Activated CD8-positive, alpha-beta memory T cell treated with anti-CD3 and anti-CD28 coated beads for 4 hours (primary cell): ENCODE data around the gene ANKRD27.
"Not testable (repeated sequence)": the region's sequence is repeated elsewhere in the genome, so short reads cannot be mapped to it uniquely, and the experiment has no call there.

Source experiments
- DNase-seq, 2 donors: peaks; one replicate each; pipeline ENCODE4 v3.0.0-alpha.2; 2020; ENCODE audit warnings: low read depth in 2 of 2

The ANKRD27 gene

DNA sequence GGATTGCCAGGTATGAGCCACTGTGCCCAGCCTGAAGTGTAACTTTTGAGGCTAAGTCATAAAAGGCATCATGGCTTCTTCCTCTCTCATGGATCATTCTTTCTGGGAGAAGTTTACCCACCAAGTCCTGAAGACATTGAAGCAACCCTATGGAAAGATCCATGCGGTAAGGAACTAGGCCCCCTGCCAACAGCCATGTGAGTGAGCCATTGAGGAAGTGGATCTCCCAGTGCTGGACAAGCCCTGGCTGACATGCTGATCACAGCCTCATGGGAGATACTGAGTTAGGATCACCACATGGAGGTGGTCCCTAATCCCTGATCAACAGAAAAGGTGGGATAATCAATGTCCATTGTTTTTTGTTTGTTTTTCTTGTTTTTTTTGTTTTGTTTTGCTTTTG lies 13.3 kb upstream of the ANKRD27 start:
- DNase-seq, result no peak

DNA sequence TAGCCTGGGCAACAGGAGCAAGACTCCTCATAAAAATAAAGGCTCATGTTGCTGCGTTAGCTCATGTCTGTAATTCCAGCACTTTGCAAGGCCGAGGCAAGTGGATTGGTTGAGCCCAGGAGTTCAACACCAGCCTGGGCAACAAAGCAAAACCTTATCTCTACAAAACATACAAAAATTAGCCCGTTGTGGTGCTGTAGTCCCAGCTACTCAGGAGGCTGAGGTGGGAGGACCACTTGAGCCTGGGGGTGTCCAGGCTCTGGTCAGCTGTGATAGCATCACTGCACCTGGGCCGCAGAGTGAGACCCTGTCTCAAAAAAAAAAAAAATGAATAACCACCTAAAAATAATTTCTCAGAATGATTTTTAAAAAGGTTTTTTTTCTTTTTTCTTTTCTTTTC lies 12.7 kb upstream of the ANKRD27 start:
- no peak for DNase-seq

- no peak for DNase-seq
Measured at GRCh38 chr19:32686847-32687475, 12.0 kb upstream of the ANKRD27 start.

DNA sequence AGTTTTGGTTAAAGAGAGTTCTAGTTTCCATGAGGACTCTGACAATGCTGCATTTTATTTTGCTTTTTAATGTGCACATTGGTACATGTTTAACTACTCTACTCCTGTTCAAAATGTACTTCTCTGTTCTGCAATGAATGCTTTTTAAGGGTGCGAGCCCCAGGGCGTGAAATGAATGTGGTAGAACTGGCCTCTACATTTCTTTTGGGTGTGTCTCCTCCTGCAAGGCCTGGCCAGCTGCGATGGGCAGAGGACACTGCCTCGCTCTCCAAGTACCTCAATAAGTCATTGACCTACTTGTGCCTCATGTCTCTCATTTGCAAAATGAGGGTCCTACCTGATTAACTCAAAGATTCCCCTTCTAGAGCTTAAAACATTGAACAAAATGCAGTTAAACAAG lies 7.3 kb upstream of the ANKRD27 start:
- no peak for DNase-seq

DNA sequence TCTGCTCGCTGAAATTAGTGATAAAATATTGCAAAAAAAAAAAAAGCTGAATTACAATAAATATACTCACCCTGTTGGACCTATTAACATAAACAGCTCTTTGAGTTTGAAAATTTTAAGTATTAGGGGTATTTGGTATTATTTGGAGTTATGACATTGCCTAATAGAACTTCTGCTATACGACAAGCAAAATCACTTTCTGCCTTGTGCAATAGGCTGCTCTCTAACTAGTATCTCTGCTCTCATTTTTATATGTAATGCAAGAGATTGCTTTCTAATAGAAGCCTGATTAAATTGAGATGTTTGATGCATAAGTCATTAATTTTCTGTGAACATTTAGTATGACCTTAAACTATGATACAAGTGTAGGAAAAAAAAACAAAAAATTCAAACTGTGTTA lies 6.0 kb upstream of the ANKRD27 start:
- DNase-seq, result no peak

GRCh38 chr19:32677657-32678056 lies 2.7 kb upstream of the ANKRD27 start:
- no peak for DNase-seq

- DNase-seq, result no peak
Measured at GRCh38 chr19:32676895-32677359, 1.9 kb upstream of the ANKRD27 start.

DNA sequence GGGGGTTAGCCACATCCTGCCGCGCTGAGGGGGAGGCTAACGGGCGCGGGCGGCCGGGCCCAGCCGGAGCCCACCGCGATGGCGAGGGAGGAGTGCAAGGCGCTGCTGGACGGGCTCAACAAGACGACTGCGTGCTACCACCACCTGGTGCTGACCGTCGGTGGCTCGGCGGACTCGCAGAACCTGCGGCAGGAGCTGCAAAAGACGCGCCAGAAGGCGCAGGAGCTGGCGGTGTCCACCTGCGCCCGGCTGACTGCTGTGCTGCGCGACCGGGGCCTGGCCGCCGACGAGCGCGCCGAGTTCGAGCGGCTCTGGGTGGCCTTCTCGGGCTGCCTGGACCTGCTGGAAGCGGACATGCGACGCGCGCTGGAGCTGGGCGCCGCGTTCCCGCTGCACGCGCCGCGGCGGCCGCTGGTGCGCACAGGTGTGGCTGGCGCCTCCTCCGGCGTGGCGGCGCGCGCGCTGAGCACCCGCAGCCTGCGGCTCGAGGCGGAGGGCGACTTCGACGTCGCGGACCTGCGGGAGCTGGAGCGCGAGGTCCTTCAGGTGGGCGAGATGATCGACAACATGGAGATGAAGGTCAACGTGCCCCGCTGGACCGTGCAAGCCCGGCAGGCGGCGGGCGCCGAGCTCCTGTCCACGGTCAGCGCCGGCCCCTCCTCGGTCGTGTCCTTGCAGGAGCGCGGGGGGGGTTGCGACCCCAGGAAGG lies 1.4 kb upstream of the ANKRD27 start:
- no peak for DNase-seq

DNA sequence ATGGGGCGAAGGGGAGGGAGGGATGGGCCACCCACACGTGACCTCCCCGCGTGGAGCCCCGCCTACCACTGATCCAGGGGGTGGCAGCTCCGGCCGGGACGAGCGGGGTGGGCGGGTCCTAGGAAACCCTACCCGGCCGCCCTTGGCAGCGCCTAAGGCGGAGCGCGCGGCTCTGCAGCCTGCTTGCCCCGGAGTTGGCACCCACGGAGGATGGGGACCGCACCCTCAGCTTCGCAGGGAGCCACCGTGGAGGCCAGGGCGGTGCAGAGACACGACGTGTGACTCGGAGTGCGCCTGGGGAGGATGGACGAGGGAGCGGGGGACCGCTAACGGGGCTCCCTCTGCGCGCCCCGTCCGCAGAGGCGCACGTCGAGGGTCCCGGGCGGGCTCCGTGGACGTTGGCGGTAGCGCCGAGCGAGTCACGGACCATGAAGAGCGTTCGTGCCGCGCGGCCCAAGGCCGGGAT lies 773 bp upstream of the ANKRD27 start, which contains the start of gene RGS9BP:
Gene RGS9BP (plus strand): TSS at position 129 of the 466 bp plus-strand sequence. CDS start 416 bp downstream, outside the sequence.
- DNase-seq, result peak in 1 of 2 donors; percentile 38

GRCh38 chr19:32674153-32674930 lies 638 bp downstream of the ANKRD27 start:
- no peak for DNase-seq

- no peak for DNase-seq
Measured at GRCh38 chr19:32673573-32673972, 1.4 kb downstream of the ANKRD27 start.

DNA sequence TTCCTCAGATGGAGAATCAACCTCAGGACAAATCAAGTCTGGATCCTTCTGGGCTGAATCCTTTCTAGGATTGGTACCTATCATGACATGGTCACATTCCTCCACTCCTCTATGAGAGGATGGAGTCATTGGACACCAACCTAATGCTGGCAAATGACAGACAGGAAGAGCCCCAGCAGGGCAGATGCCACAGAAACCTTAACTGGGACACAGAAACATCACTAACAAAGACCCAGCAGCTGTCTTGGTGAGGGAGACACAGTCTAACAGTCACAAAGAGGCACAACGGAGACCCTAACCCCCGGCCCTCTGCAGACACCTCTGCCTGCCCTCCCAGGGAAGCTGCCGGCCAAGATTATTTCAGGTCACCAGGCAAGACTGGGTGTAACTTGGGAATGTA lies 2.1 kb downstream of the ANKRD27 start:
- DNase-seq, result no peak

- no peak for DNase-seq
Measured at GRCh38 chr19:32671883-32672593, 2.9 kb downstream of the ANKRD27 start.

DNA sequence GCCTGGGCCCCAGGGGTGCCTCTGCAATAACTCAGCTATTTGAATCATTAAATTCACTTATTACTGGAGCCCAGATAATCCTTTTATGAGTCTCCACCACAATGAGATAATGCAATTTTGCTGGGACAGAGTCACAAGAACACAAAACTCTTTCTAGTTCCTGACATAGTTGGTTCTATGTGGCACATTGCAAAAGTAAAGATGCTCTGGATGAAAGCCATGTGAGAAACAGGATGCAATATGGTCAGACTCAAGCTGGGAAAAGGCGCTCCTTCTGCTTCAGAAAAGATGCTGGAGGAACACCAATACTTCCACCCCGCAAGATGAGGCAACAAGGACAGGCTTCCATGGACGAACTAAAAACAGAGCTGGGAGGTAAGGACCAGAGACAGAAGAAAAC lies 5.7 kb downstream of the ANKRD27 start:
- no peak for DNase-seq

DNA sequence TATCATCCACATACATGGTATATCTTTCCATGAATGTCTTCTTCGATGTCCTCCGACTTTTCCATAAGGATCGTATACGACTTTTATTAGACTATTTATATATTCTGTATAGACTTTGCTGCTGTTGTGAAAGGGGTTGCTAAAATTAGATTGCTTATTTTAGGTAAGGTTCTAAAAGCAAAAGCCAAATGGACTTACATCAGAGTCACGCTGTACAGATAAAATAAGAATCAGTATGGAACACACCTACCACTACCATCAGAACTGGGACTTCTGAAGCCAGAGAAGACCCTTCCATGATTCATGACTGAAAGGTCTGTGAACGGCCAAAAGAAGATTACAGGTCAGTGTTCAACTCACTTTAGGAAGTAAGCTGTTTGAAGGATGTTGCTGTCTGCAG lies 8.9 kb downstream of the ANKRD27 start:
- no peak for DNase-seq

GRCh38 chr19:32662186-32662585 lies 12.8 kb downstream of the ANKRD27 start:
- no peak for DNase-seq

- no peak for DNase-seq
Measured at GRCh38 chr19:32661318-32661717, 13.7 kb downstream of the ANKRD27 start.

- no peak for DNase-seq
Measured at GRCh38 chr19:32658527-32658926, 16.5 kb downstream of the ANKRD27 start.

DNA sequence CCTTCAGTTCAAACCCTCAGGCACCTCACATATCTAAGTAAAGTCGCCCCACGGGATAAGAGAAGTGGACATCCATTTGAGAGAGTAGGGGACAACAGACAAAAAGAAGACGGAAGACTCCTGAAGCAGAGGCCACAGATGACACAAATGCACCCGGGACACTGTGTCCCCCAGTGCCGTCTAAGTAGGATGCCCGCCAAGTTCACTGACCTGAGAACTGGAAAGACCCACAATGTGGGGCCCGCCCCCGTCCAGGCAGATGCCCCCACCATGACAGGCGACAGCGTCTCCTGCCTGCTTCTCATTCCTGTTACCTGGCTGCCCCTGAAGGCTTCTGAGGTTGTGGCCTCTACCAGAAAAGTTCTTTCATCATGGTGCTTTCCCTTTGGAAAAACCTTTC lies 16.9 kb downstream of the ANKRD27 start:
- DNase-seq, result no peak

GRCh38 chr19:32656379-32656778 lies 18.6 kb downstream of the ANKRD27 start:
- DNase-seq, result not testable (repeated sequence)

DNA sequence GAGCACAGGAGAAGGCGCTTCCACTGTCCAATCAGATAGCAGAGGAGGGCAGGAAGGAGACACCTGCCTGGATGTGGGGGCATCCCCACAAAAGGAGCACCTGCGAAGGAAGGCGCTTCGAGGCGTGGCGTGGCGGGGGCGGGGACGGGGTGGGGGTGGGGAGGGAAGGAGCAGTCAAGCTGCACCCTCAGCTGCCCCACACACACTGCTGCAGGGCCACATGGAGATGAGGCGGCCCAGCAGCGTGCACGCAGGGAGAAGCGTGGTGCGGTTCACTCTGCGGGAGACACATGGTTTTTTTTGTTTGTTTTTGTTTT lies 21.4 kb downstream of the ANKRD27 start:
- DNase-seq, result no peak
